Breast epithelium (tissue), 3 donors: ENCODE data around the gene ALPK3.

Experiments
- POLR2A ChIP-seq: fragments of 450-650 bp; IDR thresholded peaks from one replicate; pipeline ENCODE4 v1.6.1; 2016; ENCODE audit warnings: antibody characterized with exemption, mild to moderate bottlenecking, moderate library complexity
- POLR2AphosphoS5 ChIP-seq, 3 donors: sonication (generic); formaldehyde crosslinking; IDR thresholded peaks; one replicate each; pipeline ENCODE4 v1.6.1; 2017; ENCODE audit warnings: antibody characterized with exemption in 3 of 3
- TF ChIP-seq, protein P1 (sequence below), 3 donors: fragments of 450-650 bp; IDR thresholded peaks; one replicate each; pipeline ENCODE4 v1.5.1; 2016 to 2017; ENCODE audit warnings: antibody characterized with exemption in 3 of 3, mild to moderate bottlenecking in 3 of 3, moderate library complexity in 3 of 3

DNA sequence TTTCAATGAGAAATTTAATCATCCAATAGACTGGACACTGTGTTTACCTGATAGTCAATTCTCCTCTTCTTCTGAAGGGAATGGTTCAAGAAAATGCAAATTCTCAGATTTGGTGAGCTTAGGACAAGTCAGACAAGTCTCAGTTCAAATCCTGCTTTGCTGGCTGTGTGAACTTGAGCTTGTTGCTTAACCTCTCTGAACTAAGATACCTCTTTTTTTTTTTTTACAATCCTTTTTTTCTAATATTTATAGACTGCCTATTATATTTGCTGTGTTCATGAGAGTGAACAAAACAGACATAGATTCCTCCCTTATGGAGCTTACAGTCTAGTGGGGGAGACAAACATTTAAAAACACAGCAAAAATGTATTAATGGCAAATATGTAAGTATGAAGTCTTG, 59.1 kb downstream of the ALPK3 start:
- TF ChIP-seq, protein P1, sequence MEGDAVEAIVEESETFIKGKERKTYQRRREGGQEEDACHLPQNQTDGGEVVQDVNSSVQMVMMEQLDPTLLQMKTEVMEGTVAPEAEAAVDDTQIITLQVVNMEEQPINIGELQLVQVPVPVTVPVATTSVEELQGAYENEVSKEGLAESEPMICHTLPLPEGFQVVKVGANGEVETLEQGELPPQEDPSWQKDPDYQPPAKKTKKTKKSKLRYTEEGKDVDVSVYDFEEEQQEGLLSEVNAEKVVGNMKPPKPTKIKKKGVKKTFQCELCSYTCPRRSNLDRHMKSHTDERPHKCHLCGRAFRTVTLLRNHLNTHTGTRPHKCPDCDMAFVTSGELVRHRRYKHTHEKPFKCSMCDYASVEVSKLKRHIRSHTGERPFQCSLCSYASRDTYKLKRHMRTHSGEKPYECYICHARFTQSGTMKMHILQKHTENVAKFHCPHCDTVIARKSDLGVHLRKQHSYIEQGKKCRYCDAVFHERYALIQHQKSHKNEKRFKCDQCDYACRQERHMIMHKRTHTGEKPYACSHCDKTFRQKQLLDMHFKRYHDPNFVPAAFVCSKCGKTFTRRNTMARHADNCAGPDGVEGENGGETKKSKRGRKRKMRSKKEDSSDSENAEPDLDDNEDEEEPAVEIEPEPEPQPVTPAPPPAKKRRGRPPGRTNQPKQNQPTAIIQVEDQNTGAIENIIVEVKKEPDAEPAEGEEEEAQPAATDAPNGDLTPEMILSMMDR (IDR thresholded peaks at IDR 0.05) = no peak
- TF ChIP-seq POLR2AphosphoS5 (IDR thresholded peaks at IDR 0.05) = no peak
- no peak for TF ChIP-seq POLR2A
